ENCODE data around the gene HOXD3. TPM values are rescaled to one million over a fixed set of nuclear protein-coding genes. Genes with fewer than 3 reads are reported as not detected.

The HOXD3 gene
- total RNA-seq, 1 experiment from 2014 or later: not detected

GRCh38 chr2:176114120-176114929 is 42.8 kb upstream of the HOXD3 start:
- peaks cover 22% of the 10 kb centered on the region for H3K4me1 Mint-ChIP-seq
- no peak overlapping the region for H3K27ac Mint-ChIP-seq
- 0 out of 2 replicates have a peak, but pooled peaks cover 7% of the 10 kb centered on the region for H3K36me3 Mint-ChIP-seq
- H3K4me3 Mint-ChIP-seq: no peak overlapping the region
- TF ChIP-seq ZSCAN18 (CRISPR knock-in tag; IDR thresholded peaks at IDR 0.05) (no peak), CTCF (IDR thresholded peaks at IDR 0.05) (no peak), HMGA2 (CRISPR knock-in tag; IDR thresholded peaks at IDR 0.05) (no peak), ETV6 (CRISPR knock-in tag; IDR thresholded peaks at IDR 0.05) (no peak), JUN (CRISPR knock-in tag; IDR thresholded peaks at IDR 0.05) (no peak), HMGXB4 (CRISPR knock-in tag; IDR thresholded peaks at IDR 0.05) (no peak), JAZF1 (CRISPR knock-in tag; IDR thresholded peaks at IDR 0.05) (no peak), TEAD4 (CRISPR knock-in tag; IDR thresholded peaks at IDR 0.05) (no peak), ZNF121 (CRISPR knock-in tag; IDR thresholded peaks at IDR 0.05) (no peak), NR2C2 (CRISPR knock-in tag; IDR thresholded peaks at IDR 0.05) (no peak), EMX1 (CRISPR knock-in tag; IDR thresholded peaks at IDR 0.05) (no peak), CBFB (CRISPR knock-in tag; IDR thresholded peaks at IDR 0.05; ENCODE audit: low read depth) (no peak), ZNF396 (CRISPR knock-in tag; IDR thresholded peaks at IDR 0.05; ENCODE audit: borderline replicate concordance) (no peak), FOXP1 (CRISPR knock-in tag; IDR thresholded peaks at IDR 0.05; ENCODE audit: borderline replicate concordance) (no peak), CREM (CRISPR knock-in tag; IDR thresholded peaks at IDR 0.05) (no peak), ZNF671 (CRISPR knock-in tag; IDR thresholded peaks at IDR 0.05) (no peak)
- ChIA-PET CTCF (interaction anchor here (1.4 to 1.7 kb wide), 3 partner anchors 13 to 26 kb away, joined by 6 to 9 read pairs (median 6); no protein-coding TSS in a partner anchor), POLR2A (no interaction called here)
- DNase-seq (ENCODE audit: low spot score): no peak
- H3K9me3 Mint-ChIP-seq: peaks cover 4% of the 10 kb centered on the region
- no peak for ATAC-seq
- H3K27me3 Mint-ChIP-seq (ENCODE audit: low read depth): peaks cover 100% of the 10 kb centered on the region

- H3K36me3 Mint-ChIP-seq: 0 out of 2 replicates have a peak, but pooled peaks cover 7% of the 10 kb centered on the region
- H3K4me1 Mint-ChIP-seq: peaks cover 19% of the 10 kb centered on the region
- POLR2A ChIA-PET: no interaction called here
- H3K9me3 Mint-ChIP-seq: peaks cover 4% of the 10 kb centered on the region
- H3K27me3 Mint-ChIP-seq (ENCODE audit: low read depth): peaks cover 100% of the 10 kb centered on the region
- no peak overlapping the region for H3K27ac Mint-ChIP-seq
- CTCF ChIA-PET: interaction anchor here (1.5 to 1.7 kb wide), 2 partner anchors 18 to 26 kb away, joined by 6 to 9 read pairs; no protein-coding TSS in a partner anchor
- no peak for DNase-seq (ENCODE audit: low spot score)
- peak; percentile 10; the same call in 1 of the 2 replicates for ATAC-seq
- no peak overlapping the region for H3K4me3 Mint-ChIP-seq
- TF ChIP-seq ZNF671 (CRISPR knock-in tag; IDR thresholded peaks at IDR 0.05) (no peak), NR2C2 (CRISPR knock-in tag; IDR thresholded peaks at IDR 0.05) (no peak), IRF1 (CRISPR knock-in tag; IDR thresholded peaks at IDR 0.05) (no peak), ZNF121 (CRISPR knock-in tag; IDR thresholded peaks at IDR 0.05) (no peak), TP53 (CRISPR knock-in tag; IDR thresholded peaks at IDR 0.05) (no peak), PRRX2 (CRISPR knock-in tag; IDR thresholded peaks at IDR 0.05) (no peak), PRDM15 (CRISPR knock-in tag; IDR thresholded peaks at IDR 0.05) (no peak), USF2 (CRISPR knock-in tag; IDR thresholded peaks at IDR 0.05) (no peak), SMAD3 (CRISPR knock-in tag; IDR thresholded peaks at IDR 0.05; ENCODE audit: borderline replicate concordance) (no peak), ZNF219 (CRISPR knock-in tag; IDR thresholded peaks at IDR 0.05; ENCODE audit: borderline replicate concordance) (no peak), CREB1 (CRISPR knock-in tag; IDR thresholded peaks at IDR 0.05) (no peak), FOXK1 (CRISPR knock-in tag; IDR thresholded peaks at IDR 0.05) (no peak)
Observed at GRCh38 chr2:176114930-176115625, 42.0 kb upstream of the HOXD3 start.

Measured in WTC11 (cell line).